Activated B cell treated with CpG ODN at 0.5 μM for 24 hours (primary cell): ENCODE measurements around the gene MOGAT3. TPM values are rescaled to one million over a fixed set of nuclear protein-coding genes. Genes with fewer than 3 reads are reported as not detected.

Source experiments
- ATAC-seq: fragments of 200-7000 bp; cut with Tn5 transposase; one replicate; pipeline ENCODE4 v1.10.0; 2021; ENCODE audit warnings: low read depth, mild to moderate bottlenecking, moderate library complexity
- CTCF ChIA-PET: fragments of 350-600 bp; sonication (Branson Sonifier 250); formaldehyde crosslinking; loops from one replicate; lab custom pipeline; 2021; ENCODE audit warnings: antibody characterized with exemption; lab: Charles Lee
- POLR2A ChIA-PET: fragments of 350-600 bp; sonication (Branson Sonifier 250); formaldehyde crosslinking; loops from one replicate; lab custom pipeline; 2021; ENCODE audit warnings: antibody characterized with exemption; lab: Charles Lee
- DNase-seq: peaks from one replicate; pipeline ENCODE4 v3.0.0; 2022
- H3K27ac Mint-ChIP-seq: one replicate; pipeline ENCODE4 v1.8.0; 2020; ENCODE audit warnings: mixed read lengths
- H3K27me3 Mint-ChIP-seq: one replicate; pipeline ENCODE4 v1.8.0; 2021; ENCODE audit warnings: mixed read lengths
- H3K36me3 Mint-ChIP-seq: one replicate; pipeline ENCODE4 v1.8.0; 2021; ENCODE audit warnings: low read depth, mixed read lengths
- H3K4me1 Mint-ChIP-seq: one replicate; pipeline ENCODE4 v1.8.0; 2021; ENCODE audit warnings: mixed read lengths
- H3K4me3 Mint-ChIP-seq: one replicate; pipeline ENCODE4 v1.8.0; 2020; ENCODE audit warnings: mild to moderate bottlenecking, mixed read lengths
- H3K9me3 Mint-ChIP-seq: one replicate; pipeline ENCODE4 v1.8.0; 2020; ENCODE audit warnings: mixed read lengths
- intact Hi-C: fragments of 100-400 bp; cut with micrococcal nuclease; formaldehyde crosslinking; loops from one replicate; pipeline ENCODE4 v1.15.1; 2024
- total RNA-seq: library from RNA; stranded (reverse); gene quantifications from 2 replicates; pipeline ENCODE4 v1.2.3, GENCODE V29; 2022
- TF ChIP-seq, protein P1 (sequence below): fragments of 200-600 bp; IDR thresholded peaks from one replicate; pipeline ENCODE4 v1.8.0; 2022; ENCODE audit warnings: antibody characterized with exemption, mild to moderate bottlenecking

Gene MOGAT3
- total RNA-seq, 1 donor from 2014 or later: not detected

DNA sequence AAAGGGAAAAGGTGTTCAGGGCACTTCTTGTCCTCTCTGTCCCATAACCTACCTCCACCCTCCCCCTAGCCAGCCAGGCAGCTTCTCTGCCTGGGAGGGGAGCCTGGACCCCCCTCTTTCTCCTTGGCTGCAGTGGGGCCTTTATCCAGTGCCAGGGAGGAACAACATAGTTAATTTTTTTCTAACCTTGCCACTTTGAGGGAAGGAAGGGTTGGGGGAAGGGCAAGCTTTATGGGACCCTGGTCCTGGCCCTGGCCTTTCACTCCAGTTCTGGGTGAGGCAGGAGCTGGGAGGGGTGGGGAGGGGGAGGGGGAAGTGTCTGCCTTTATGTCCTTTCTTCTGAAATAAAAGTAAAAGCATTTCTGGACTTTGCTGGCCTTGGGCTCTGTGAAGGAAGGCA lies 39.9 kb downstream of the MOGAT3 start:
- Mint-ChIP-seq H3K9me3 (no peaks in the 10 kb centered on the region), H3K27me3 (peaks cover 9% of the 10 kb centered on the region), H3K36me3 (peaks cover 20% of the 10 kb centered on the region), H3K4me1 (peaks cover 21% of the 10 kb centered on the region), H3K4me3 (no peak overlapping the region), H3K27ac (no peak overlapping the region)
- POLR2A ChIA-PET: interaction anchor here (0.6 kb wide), 1 partner anchor 74 kb away, joined by 3 read pairs; no protein-coding TSS in a partner anchor
- TF ChIP-seq, protein P1, sequence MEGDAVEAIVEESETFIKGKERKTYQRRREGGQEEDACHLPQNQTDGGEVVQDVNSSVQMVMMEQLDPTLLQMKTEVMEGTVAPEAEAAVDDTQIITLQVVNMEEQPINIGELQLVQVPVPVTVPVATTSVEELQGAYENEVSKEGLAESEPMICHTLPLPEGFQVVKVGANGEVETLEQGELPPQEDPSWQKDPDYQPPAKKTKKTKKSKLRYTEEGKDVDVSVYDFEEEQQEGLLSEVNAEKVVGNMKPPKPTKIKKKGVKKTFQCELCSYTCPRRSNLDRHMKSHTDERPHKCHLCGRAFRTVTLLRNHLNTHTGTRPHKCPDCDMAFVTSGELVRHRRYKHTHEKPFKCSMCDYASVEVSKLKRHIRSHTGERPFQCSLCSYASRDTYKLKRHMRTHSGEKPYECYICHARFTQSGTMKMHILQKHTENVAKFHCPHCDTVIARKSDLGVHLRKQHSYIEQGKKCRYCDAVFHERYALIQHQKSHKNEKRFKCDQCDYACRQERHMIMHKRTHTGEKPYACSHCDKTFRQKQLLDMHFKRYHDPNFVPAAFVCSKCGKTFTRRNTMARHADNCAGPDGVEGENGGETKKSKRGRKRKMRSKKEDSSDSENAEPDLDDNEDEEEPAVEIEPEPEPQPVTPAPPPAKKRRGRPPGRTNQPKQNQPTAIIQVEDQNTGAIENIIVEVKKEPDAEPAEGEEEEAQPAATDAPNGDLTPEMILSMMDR: no peak
- intact Hi-C loops: no loop called here
- ATAC-seq (no peak), DNase-seq (no peak)
- CTCF ChIA-PET: interaction anchor here (1.0 kb wide), 1 partner anchor 17 kb away, joined by 3 read pairs; no protein-coding TSS in a partner anchor

DNA sequence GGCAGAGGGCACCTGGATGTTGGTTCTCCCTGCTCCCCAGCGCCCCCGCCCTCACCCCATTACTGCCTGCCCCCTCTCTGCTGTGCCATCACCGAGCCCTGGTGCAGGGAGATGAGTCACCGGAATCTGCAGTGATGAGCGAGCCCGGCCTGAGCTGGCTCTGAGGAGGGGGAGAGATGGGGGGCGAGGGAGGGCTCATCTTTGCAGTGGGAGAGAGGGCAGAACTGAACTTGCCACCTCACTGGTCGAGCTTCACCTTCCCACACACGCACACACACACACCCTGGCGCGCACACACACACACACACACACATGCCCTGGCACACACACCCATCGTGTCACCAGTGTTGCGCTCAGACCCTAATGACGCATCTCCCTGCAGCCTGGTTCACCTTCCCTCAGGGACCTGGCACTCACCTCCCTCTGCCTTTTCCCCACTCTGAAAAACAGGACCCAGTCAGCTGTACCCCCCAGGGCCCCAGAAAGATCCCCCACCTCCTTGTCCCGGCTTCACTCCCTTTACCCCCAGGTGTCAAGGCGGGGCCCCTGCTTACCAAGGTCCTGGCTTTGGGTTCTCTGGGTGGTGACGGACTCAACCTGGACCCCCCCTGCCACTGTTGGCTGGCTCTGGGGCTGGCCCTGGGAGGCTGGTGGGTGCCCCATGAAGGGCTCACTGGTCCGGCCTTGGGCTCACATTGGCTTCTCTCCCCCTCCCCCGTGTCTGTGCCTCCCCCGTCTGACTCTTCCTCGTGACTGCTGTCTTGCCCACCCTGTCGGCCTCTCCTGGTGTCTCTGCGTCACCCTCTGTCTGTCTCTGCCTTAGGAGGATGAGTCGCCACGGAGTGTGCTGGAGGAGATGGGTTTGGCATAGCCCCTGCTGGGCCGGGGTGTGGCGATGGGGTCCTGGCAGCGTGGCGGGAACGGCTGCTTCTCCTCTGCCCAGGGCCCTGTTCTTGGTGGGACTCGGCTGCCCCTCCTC lies 40.9 kb downstream of the MOGAT3 start:
- POLR2A ChIA-PET: no interaction called here
- Mint-ChIP-seq H3K36me3 (peaks cover 18% of the 10 kb centered on the region), H3K4me1 (peaks cover 20% of the 10 kb centered on the region), H3K9me3 (no peaks in the 10 kb centered on the region), H3K27ac (no peak overlapping the region), H3K27me3 (peaks cover 2% of the 10 kb centered on the region), H3K4me3 (no peak overlapping the region)
- CTCF ChIA-PET: no interaction called here
- ATAC-seq (no peak), DNase-seq (no peak)
- TF ChIP-seq, protein P1: no peak
- intact Hi-C loops: no loop called here

DNA sequence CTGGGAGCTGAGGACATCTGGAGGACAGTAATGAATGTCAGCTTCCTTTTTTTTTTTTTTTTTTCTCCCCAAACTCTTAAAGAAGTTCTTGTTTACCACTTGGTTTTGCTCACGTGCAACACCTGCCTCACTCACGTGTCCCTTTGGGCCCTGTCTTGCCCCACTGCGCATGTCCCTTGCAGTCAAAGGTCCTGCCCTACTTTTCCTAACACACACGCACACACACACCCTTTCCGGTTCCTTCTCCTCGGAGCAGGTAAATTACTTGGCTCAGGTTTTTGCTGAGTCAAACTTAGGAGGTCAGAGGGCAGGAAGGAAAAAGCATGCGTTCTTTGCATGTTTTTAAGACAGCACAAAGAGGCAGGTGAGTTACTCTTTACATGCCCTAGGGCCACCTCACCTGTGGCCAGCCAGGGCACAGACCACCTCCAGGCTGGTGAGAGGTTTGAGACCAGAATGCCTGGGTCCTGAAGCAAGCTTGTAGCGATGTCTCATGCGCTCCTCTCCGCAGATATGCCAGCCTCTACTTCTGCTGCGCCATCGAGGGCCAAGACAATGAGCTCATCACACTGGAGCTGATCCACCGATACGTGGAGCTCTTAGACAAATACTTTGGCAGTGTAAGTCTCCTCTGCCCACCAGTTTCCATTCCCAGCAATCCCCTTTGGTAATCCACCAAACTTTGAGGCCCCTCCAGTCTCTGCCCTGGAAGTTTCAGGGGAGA lies 43.8 kb downstream of the MOGAT3 start:
- Mint-ChIP-seq H3K36me3 (peaks cover 18% of the 10 kb centered on the region), H3K4me3 (no peak overlapping the region), H3K27ac (no peak overlapping the region), H3K27me3 (no peaks in the 10 kb centered on the region), H3K9me3 (no peaks in the 10 kb centered on the region), H3K4me1 (peaks cover 13% of the 10 kb centered on the region)
- no peak for DNase-seq
- ChIA-PET POLR2A (interaction anchor here (0.6 to 1.0 kb wide), 2 partner anchors 9 to 67 kb away, joined by 4 to 5 read pairs; partner anchors contain the start of gene VGF), CTCF (interaction anchor here (0.8 to 2.8 kb wide), 3 partner anchors 10 to 36 kb away, joined by 3 to 10 read pairs (median 4); no protein-coding TSS in a partner anchor)
- TF ChIP-seq, protein P1: no peak
- ATAC-seq: no peak
- intact Hi-C loops: no loop called here

GRCh38 chr7:101156277-101156676 lies 44.6 kb downstream of the MOGAT3 start:
- no peaks in the 10 kb centered on the region for H3K9me3 Mint-ChIP-seq
- POLR2A ChIA-PET: interaction anchor here (0.6 to 1.0 kb wide), 2 partner anchors 9 to 66 kb away, joined by 4 to 5 read pairs; partner anchors contain the start of gene VGF
- intact Hi-C loops: no loop called here
- DNase-seq: no peak
- TF ChIP-seq, protein P1: no peak
- CTCF ChIA-PET: interaction anchor here (0.6 to 2.8 kb wide), 3 partner anchors 12 to 61 kb away, joined by 3 to 10 read pairs (median 4); partner anchors contain the start of gene PLOD3
- H3K4me1 Mint-ChIP-seq: peaks cover 13% of the 10 kb centered on the region
- no peaks in the 10 kb centered on the region for H3K27me3 Mint-ChIP-seq
- peak overlapping the region; percentile 16 for H3K4me3 Mint-ChIP-seq
- H3K27ac Mint-ChIP-seq: no peak overlapping the region
- no peak for ATAC-seq
- peaks cover 18% of the 10 kb centered on the region for H3K36me3 Mint-ChIP-seq
